Left hindlimb (tissue), 1 donor: Measurements from ENCODE around the gene PKNOX2.

Experiments used
- DNase-seq: peaks from one replicate; pipeline ENCODE4 v3.0.0-alpha.2; 2018

Gene PKNOX2

DNA sequence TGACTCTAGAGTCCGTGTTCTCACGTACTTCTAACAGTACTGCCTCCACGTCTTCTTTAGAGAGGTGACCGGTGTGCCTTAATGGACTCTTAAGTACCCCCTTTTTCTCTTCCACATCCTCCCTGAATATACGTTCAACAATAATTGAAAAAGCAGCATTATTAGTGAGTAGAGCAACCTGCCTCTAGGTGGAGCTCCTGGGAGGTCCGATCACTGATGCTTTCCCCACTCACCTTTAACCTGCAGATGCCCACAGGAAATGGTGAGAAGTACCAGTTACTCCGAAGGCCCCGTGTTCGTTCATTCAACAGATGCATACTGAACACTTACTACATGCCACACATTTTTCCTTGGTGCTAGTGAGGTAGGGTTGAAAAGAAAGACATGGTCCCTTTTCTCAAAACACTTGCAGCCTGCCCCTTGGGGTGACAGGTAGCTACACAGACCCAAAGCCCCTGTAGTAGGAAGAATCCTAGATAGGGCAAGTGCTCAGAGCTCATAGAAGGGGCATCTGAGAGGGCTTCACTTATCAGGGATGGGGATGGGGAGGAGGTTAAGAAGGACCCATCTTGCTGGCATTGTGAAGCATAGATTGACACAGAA, 258.8 kb downstream of the PKNOX2 start:
- no peak for DNase-seq

DNA sequence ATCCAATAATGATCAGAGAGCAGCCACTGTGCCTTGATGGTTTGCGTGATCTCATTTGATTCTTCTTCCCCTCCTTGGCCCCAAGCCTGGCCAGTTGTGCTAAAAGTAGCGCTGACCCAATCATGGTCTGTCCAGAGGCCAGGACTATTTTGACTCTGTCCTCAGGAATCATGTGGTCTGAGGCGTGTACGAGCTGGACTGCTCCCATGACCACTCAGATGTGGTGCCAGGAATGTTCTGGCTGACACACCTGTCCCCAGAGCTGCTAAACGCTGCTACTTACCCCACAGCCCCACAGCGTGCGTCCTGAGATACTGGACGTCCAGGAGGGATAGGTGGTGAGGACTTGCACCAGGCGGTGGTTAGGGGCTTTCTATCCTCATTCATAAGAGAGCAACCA, 261.1 kb downstream of the PKNOX2 start:
- peak; percentile 45 for DNase-seq

DNA sequence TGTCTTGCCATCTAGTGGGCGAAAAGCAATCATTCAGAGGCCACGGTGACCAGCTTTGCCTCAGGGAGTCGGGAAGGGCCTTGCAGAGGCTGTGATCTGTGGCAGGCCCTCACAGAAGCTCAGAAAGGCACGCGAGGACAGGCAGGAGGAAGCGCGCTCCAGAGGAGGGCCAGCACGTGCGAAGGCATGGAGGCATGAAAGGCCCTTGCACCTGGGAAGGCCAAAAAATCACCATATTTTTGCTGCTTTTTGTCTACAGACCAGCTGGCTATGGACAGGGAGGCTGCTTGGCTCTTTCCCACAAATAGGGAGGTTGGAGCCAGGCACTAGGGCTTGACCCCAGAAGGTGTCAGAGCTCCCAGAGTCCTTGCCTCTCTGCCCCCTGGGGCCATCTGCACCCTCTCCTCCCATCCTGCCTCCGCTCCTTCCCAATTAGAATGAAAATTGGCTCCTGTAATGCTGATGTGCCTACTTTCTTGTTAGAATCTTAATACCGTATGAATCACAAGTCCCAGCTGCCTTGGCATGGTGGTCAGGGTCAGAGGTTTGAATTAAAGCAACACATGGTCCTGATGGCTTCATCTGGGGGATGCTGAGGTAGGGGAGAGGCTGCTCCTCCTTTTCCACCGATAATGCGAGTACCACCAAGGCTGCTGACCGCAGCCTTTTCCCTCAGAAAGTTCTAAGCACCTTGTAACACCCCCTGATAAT, 262.4 kb downstream of the PKNOX2 start:
- no peak for DNase-seq

DNA sequence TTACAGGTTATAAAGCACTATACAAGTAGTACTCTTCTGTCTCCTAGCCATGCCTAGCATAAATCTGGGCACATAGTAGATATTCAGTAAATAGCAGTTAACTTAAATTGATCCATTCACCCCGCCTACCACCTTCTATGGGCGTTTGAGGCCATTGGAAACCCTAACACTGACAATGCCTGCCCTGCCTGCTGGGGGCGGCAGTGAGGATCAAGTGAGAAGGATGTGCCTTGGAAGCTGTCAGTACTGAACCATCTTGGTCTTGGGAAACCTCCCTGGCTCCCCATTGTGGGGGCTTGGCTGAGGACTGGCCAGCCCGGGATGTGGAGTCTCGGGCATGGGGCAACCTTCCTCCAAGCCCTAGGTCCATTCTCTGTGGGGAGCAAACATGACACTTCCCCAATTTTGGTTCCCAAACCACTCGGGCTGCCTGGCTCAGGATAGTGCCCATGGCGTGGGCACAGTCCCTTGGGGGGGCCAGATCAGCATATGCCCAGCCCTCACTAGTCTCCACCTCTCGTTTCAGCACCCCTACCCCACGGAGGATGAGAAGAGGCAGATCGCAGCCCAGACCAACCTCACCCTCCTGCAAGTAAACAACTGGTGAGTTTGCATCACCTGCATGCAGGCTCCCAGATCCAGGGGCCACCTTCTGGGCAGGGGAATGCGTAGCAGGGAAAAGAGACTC, 264.1 kb downstream of the PKNOX2 start:
- no peak for DNase-seq

DNA sequence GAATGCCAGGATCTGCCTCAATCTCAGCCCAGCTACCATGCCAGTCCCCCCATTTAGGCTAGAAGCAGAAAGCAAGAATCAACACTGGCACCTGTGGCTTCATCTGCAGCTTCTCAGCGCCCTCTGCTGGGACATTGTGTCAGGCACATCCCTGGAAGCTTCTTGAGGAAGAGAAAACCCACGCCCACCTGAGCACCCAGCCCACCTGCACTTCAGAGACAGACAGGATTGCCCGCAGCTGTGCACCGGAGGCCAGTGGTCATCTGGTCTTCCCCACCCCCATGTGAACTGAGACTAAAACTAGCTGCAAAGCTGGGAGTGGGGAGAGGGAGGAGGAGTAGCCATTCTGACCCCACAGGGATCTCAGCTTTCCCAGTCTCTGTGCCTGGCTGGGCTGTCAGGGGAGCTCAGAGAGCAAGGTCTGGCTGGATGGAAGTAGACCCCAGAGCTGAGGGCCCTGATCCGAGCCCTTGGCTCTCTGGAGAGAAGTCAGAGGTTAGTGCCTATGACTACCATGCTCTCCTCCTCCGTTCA, 264.7 kb downstream of the PKNOX2 start:
- DNase-seq: peak; percentile 65

DNA sequence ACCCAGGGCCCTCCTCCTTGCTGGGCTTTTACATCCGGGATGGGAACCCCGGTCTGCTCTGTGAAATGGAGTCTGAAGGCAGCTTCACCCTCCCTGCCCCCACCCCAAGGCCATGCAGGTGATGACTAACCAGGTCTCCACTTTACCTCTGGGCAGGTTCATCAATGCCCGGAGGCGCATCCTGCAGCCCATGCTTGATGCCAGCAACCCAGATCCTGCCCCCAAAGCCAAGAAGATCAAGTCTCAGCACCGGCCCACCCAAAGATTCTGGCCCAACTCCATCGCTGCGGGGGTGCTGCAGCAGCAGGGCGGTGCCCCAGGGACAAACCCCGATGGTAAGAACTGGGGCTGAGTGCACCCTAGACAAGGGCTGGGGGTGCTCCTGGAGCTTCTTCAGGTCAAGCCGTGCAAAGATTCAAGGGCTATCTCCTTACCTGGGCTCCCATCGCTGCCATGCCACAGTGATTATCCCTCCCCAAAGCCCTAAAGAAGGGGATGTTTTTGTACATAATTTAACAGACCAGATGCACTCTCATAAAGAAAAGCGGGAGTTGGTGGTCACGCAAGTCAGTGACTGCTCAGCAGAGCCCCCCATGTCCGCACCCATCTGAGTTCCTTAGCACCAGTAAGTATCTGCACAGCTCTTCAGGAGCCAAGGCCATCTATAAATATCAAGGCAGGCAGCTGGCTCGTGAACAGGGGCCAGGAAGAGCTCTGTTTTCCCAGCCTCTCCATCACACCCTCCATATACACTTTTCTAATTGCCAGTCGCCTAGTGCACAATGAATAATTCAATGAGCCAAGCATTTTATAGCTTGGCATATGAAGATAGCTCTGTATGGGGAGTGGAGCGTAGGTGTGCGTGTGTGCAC, 265.5 kb downstream of the PKNOX2 start:
- DNase-seq: no peak

DNA sequence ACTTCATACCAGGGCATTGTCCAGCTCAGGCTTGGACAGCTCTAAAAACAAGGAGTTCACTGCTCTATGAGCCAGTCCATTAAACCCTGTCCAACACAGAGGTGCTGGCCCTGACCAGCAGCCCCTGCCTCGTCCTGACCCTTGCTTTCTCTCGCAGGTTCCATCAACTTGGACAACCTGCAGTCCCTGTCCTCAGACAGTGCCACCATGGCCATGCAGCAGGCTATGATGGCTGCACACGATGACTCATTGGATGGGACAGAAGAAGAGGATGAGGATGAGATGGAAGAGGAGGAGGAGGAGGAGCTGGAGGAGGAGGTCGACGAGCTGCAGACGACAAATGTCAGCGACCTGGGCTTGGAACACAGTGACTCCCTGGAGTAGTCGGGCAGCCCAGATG, 266.5 kb downstream of the PKNOX2 start:
- no peak for DNase-seq

DNA sequence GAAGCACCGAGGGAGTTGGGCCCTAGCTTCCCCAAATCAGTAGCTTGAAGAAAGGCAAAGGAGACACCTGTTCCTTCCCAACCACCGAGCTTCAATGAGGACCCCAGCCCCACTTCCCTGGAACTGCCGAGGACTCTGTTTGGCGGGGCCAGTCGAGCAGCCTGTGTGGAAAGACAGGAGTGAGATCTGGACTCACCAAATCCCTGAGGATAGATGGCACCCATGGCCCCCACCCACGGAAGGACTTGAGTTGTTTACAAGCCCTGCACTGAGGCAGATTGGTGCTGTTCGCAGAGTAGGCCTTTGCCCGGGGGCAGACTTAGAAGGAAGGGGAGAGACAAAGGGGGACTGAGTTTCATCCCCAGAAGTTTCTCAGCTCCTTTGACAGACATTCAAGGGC, 266.9 kb downstream of the PKNOX2 start:
- no peak for DNase-seq

DNA sequence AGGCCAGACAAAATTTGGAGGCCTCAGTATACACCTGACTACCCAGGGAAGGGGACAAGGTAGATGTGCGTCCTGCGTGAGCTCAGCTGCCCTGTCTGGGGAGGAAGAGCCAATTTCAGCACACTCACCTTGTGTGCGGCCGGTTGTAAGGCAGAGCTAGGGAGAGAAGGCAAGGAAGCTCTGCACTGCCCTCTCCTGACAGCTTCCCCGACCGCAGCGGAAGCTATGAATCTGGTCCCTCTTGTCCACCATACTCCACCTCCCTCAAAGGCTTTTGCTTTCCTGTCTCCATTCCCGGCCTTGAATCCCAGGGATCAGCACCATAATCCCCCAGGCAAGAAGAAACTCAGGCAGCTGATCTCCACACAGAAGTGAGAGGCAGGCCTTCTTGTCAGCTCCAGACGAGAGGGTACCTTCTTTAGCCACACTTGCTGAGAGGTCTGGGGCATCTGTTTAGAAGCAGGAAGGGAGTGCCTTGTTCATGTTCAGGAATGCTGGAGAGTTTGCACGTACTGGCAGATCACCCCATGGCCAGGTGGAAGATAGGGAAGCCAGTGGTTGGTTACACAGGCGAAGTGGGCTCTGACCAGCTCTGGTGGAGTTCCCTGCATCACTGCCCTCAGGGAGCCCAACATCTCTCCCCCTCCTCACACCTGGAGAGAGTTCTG, 269.0 kb downstream of the PKNOX2 start:
- DNase-seq: peak; percentile 59

DNA sequence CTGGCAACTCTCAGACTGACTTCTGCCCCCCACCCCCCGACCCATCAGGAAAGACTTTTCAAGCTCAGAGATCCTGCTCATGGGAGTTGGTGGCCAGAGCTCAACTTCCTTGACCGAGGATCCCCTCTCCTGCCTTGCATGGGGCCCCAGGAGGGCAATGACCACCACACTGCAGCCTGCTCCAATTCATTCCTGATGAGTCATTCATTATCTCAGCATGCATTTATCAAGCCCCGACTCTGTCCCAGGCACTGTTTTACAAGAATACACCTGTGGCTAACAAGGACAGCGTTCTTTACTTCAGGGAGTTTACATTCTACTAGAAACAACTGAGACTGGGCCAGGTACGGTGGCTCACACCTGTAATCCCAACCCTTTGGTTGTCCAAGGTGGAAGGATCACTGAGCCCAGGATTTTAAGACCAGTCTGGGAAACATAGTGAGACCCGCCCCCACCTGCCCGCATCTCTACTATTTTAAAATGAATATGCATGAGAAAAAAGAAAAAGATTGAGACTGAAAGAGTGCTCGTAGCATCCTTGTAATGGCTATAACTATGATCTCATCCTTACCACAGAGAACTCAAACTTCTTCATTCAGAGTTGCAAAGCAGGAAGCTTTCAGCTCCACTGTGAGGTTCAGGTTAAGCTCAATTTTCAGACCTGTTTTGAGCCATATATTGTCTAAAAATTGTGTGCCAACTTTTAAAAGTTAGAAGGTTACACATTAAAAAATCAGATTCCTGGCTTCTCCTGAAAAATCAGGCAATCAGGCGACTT, 271.1 kb downstream of the PKNOX2 start:
- no peak for DNase-seq

DNA sequence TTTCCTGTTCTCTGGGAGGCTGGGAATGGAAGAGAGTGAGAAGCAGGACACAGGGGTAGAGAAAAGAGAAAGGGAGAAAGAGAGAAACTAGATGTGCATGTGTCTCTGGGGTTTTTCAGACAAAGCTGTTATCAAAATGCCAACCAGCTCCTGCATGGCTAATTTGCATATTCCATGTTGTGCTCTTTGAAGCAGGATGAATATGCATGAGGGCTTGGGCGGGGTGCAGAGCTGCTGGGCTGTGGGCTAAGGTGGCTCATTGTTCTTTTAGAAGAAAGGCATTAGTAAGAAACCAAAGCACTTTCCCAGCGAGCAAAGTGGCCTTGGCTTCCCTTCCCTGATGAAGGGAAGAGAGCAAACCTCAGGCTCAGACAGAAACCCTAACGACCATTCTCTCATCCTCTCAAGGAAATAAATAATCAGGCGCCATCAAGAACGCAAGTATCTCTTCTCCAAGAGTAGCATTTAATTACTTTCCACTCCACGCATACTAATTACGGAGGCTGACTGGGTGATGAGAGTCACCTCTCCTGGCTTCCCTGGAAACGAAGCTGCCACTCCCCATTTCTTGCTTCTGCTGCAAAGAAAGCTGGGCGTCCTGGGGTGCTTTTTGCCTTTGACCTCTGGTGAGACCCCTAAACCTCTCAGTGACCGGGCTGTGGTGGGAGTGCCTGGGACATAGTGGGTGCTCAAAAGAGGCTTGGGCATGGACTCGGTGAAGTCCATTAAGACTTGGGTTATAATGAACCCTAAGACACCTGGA, 277.3 kb downstream of the PKNOX2 start:
- DNase-seq: no peak

DNA sequence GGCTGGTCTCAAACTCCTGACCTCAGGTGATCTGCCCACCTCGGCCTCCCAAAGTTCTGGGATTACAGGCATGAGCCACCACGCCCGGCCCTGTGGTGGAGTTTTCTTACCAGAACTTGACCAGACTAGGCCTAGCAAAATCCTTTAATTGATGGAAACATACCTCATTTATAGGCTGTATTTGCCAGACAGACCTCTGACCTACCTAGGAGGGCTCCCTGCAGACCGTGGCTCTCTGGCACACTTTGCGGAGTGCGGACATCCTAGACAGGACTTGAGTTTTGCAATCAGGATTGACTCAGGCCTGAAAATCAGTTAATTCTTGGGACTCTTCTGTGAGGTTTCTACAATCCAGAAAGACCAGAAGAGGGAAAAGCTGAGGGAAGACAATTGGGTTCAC, 278.4 kb downstream of the PKNOX2 start:
- DNase-seq: no peak

DNA sequence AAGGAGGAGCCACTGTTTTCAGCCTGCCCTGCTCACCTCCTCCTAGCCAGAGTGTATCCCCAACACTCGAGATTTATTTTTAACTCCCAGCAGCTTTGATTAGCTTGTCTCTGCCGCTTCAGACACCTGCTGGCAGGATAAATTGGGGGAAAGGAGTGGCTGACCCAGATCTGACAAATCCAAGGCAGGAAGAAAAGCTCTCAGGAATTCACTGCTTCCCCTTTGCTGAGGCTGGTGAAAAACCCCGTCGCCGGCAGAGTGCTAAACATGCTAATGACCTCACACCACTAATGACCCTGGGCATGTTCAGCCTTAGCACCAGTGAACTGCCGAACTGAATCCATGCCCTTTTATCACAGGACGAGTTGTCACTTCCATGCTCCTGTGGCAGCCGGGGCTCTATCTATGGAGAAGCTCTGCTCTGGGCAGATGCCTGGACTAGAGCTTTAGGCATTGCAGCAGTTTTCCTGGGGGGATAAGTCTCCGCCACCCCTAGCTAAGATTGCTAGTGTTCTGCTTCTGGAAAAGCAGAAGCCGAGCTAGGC, 279.3 kb downstream of the PKNOX2 start:
- no peak for DNase-seq

DNA sequence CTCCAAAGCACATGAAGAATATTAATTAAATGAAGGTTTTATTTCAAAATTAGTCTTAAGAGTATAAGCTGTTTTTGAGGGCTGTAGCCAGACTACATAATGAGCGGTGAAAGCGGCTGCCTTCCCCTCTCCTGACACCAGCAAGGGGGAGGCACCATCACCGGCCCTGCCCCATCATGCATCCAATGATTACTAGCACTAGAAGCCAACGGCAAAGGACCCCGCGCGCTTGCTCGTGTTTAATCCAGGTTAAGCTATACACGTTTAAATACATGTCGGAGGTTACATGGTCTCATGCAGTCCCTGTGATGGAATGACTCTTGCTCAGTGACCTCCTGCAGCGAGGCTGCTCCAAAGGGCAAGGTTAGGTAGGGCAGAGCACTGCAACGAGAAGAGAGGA, 281.2 kb downstream of the PKNOX2 start:
- DNase-seq: no peak

DNA sequence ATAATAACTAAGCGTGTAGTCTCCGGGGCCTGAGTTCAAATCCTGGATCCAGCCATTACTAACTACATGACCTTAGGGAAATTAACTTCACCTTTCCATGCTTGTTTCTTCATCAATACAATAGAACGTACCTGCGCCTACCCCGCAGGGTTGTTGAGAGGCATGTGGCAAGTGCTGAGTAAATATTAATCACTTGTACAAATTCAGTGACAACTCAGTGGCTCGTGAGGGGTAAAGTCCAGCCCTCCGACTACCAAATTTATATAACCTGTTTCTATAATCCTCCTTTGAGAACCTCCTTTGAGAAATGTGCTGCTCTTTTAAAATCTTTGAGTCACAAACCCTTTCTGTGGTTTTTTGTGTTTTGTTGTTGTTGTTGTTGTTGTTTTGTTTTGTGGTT, 281.7 kb downstream of the PKNOX2 start:
- no peak for DNase-seq

DNA sequence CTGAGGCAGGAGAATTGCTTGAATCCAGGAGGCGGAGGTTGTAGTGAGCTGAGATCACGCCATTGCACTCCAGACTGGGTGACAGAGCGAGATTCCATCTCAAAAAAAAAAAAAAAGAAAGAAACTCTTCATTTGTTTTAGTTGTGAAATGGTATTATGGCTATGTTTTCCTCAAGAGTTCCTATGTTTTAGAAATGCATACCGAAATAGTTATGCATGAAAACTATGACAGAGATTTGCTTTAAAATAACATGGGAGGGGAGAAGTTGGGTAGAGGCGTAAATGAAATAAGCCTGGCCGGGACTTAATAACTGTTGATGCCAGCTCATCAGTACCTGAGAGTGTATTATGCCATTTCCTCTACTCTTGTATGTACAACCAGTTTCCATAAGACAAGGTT, 283.2 kb downstream of the PKNOX2 start:
- DNase-seq: no peak

DNA sequence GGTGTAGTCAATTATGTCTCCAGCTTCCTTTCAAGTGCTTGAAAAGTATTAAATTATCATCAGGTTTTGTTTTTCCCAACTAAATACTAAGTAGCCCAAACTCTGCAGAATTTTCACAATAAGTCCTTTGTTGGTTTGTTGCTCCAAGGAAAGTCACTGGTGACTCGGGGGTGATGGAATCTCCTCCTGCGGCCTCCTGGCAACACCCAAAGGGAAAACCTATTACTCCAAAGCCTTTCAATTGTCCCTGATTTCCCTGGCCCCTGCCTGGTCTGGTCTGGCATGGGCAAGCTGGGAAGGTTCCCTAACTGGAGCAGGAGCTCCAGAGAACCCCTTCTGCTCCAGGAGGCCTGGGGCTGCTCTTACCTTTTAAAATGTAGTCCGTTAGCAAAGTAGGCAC, 283.6 kb downstream of the PKNOX2 start:
- no peak for DNase-seq

DNA sequence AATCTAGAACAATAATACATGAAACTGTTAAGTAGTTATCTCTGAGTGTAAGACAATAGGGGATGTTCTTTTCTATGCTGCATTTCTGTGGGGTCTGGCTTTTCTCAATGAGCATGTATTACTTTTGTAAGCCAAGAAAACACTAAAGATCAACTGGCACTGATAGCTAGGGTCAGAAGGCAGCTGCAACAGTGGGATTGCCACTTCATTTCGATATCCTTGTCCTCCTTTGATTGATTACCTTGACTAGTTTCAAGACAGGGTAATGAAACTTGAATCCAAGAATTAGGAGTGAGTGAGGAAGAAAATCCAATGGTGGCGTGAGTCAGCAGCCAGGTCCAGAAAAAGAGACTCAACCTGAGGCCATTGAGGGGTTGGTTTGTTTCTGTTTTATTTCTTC, 285.0 kb downstream of the PKNOX2 start:
- DNase-seq: no peak

DNA sequence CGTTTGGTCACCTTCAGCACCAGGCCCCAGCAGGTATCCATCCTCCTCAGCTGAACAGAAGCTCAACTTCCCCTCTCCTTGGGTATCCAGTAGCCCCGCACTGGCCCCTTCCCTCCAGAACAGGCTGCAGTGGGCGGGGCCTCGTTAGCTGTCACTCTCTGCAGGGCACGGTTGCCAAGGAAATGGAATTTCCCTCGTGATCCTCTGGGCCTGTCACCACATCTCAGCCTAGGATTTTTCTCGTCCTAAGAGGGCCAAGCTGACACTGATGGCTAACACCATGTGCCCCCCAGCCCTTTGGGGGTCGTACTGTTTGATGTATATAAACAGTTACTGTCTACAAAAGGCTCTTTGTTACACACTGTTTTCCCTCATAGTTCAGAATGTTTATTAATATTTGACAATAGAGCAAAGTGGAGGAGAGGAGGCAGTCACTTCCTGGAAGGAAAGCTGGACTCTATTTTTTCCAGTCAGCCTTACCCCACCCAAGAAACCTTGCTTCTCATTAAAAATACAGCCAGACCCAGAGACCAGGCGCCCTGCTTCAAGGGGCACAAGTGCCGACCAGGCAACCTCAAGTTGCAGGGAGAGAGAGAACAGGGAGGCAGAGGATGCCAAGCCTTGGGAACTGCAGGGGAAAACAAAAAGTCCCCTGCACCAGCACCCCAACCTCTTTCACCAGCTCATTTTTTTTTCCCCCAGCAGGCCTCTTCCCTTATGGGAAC, 287.0 kb downstream of the PKNOX2 start:
- DNase-seq: peak; percentile 53

DNA sequence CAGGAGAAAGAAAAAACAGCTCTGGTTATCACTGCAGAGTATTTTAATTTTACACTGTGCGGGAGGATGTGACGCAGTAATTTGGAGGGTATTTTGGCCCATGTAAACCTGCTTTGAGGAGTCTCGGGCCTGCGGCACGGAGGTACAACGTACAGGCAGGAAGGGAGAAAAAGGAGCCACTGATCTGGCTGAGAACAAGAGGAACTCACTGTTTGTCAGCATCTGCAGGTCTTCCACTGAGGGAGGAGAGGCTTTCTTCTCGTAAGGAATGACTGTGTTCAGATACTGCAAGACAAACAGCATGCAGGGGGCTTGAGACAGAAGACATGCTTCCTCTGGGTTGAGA, 287.5 kb downstream of the PKNOX2 start:
- DNase-seq: no peak
